ENCODE measurements around the gene TPP2.

TPP2 gene

GRCh38 chr13:102597029-102597961 is 509 bp downstream of the TPP2 start:
- no peak for DNase-seq

DNA sequence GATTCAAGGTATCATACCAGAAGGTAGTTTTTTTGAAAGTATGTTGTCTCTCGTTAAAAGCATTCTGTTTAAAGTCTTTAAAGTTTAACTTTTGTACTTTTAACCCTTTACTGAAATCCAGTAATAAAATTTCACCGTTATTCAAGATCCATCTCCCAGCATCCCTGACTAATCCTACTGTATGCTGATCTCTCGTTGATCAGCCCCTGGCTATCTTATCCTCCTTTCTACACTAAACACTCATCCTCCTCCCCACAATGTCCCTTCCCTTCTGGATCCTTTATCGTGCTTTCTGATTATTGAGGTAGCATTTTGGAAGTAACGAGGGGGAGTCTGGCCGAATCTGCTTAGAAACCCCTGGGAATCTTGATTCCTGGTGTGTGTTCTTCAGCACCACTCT is 1.3 kb downstream of the TPP2 start:
- no peak for DNase-seq

- no peak for DNase-seq
Observed at GRCh38 chr13:102599426-102600012, 2.7 kb downstream of the TPP2 start.

DNA sequence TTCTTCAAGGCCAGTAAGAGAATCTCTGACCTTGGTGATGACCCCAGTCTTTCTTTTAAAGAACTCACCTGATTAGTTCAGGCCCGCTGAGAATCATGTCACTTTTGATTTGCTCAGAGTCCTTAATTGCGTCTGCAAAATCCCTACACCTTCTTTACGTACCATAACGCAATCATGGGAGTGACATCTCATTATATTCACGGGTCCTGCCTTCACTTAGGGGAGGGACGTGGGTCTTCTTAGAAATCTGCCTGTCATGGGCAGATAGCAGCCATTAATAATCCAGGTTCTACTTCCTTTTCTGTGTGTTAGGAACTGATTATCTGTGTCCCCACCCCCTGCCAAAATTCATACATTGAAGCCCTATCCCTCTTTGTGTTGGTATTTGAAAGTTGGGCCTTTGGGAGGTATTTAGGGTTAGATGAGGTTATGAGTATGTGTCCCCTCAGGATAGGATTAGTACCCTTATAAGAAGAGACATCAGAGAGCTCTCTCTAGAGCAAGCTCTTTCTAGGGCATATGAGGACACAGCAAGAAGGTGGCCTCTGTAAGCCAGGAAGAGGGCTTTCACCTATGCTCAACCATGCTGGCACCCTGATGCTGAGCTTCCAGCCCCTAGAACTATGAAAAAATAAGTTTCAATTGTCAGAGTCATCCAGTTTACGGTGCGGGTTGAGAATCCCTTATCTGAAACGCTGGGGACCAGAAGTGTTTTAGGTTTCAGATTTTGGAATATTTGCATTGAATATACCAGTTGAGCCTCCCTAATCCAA is 9.9 kb downstream of the TPP2 start:
- DNase-seq, result no peak

DNA sequence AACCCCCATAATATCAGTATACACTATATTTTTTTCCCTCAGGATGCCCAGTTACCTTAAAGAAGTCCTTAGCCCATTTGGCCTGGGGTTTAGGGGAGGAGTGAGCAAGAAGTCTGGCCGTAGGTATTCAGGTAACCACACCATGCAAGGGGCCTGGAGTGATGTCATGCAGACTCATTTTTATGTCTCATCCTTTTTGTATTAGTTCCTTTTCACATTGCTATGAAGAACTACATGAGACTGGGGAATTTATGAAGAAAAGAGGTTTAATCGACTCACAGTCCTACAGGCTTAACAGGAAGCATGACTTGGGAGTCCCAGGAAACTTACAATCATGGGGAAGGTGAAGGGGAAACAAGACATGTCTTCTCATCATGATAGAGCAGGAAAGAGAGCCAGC is 12.2 kb downstream of the TPP2 start:
- DNase-seq, result no peak

GRCh38 chr13:102609696-102610095 is 12.9 kb downstream of the TPP2 start:
- no peak for DNase-seq

- no peak for DNase-seq
Observed at GRCh38 chr13:102610296-102610895, 13.6 kb downstream of the TPP2 start.

GRCh38 chr13:102617697-102618350 is 21.0 kb downstream of the TPP2 start:
- no peak for DNase-seq

DNA sequence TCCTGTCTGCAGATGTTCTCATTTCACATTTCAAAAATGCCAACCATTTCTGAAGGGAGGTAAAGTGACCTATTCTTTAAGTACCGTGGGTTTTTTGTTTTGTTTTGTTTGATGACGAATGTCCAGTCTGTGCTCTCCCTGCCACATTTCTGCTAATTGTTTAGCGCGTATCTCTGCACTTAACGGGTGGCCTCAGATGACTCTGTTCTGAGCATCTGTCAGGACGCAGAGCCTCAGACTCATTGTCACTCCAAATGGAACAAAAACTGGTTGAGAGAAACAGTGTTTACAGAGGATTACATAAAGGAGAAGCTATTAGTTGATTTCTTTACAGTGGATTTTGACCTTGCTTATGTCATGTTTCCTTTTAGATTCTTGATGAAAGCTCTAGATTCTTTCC is 23.7 kb downstream of the TPP2 start:
- DNase-seq, result no peak

- no peak for DNase-seq
Observed at GRCh38 chr13:102626928-102627327, 30.1 kb downstream of the TPP2 start.

GRCh38 chr13:102628559-102628958 is 31.8 kb downstream of the TPP2 start:
- DNase-seq, result no peak

DNA sequence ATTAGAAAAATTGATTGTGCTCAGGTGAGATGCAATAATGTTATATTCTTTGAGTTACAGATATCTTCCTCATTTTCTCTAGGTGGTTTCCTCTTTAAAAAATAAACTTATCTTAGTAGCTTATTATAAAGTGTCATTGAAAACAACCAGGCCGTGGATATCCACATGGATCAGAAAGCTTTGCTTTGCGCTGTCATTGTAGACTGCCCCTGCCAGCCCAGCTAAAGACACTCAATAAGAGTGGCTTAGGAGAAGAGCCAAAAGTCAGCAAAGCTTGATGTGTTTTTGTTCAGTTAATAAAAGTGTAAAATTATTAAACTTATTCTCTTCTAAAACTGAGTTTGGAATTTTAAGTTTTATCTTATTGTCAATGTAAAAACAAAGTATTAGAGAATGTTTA is 34.4 kb downstream of the TPP2 start:
- no peak for DNase-seq

DNA sequence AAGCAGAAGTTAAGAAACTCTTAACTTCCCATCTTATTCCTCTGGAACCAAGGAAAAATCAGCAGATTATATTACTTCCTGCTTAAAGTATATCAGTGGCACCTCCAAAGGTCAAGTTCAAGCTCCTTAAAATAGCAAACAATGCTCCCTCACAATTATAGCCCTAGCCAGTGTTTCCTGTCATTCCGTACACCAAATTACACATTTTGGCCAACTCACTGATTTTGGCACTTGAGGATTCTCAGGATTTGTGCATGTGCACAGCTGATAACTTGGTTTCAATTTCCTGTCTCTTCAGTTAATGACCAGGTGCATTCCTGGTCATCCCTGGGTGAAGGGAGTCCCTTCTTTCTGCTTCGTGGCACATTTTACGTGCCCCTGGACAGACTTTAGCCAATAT is 42.0 kb downstream of the TPP2 start:
- DNase-seq, result no peak

- no peak for DNase-seq
Observed at GRCh38 chr13:102642029-102642428, 45.2 kb downstream of the TPP2 start.

DNA sequence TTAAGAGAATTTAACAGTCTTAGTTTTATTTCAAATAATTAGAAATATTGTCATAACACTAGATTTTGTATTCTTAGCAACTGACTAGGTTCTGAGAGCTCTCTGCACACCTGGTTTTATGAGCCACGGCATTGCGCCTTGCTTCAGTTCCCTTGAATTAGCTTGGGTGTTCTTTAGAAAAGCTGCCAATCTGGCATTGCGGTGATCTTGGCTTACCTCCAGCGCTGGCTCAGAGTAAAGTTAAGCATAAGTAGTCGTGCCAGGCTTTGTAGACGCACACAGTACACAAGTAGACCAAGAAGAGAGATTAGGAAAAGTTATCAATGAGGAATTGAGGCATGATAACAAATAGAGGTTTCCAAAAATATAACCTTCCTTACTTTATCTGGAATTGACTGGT is 45.7 kb downstream of the TPP2 start:
- DNase-seq, result no peak

DNA sequence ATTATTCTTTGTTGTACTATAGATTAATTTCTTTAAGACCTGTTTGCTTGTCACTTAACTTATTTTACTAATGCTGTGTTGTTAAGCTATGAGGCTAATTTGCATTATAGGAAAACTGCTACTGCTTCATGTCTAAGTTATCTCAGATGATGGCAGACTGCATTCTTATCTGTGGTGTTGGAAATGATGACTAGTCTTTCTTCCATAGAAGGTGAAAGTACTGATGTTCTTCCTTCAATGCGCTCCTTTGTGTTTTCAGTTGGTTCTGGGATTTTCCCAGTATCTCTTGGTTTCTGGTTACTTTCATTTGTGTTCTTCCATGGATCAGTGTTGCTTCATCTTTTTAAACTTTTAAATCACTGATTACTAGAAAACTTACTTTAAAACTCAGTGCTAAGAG is 46.9 kb downstream of the TPP2 start:
- no peak for DNase-seq

DNA sequence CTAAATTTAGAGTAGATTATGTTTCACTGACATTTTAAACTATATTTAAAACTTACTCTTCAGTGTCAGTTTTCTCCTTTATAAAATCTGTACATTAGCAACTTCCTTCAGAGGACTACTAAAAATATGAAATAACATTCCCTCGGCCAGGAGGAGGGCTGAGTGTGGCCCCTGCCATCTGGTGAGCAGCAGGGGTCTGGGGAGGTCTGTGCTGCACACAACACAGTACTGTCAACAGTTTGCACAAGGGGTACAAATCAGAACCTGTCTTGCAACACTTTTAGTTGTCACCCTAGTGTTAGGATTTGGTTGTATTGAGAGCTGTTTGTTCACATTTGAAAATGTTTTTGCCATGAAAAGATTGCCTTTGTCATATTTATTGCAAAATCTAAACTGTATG is 48.9 kb downstream of the TPP2 start:
- no peak for DNase-seq

- no peak for DNase-seq
Observed at GRCh38 chr13:102648046-102648445, 51.3 kb downstream of the TPP2 start.

- DNase-seq, result no peak
Observed at GRCh38 chr13:102650444-102650843, 53.7 kb downstream of the TPP2 start.

- no peak for DNase-seq
Observed at GRCh38 chr13:102651392-102651791, 54.6 kb downstream of the TPP2 start.

DNA sequence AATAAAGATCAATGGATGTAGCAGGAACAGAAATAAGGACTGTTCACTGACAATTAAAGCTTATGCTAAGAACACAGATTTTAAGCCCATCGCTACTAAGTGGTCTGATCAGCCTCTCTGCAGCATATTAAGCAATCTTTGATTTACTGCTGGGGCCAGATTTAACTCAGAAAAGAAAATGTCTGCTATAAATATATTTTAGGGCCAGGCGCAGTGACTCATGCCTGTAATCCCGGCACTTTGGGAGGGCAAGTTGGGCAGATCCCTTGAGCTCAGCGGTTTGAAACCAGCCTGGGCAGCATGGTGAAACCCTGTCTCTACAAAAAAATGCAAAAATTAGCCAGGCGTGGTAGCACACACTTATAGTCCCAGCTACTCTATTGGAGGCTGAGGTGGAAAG is 55.1 kb downstream of the TPP2 start:
- DNase-seq, result no peak

DNA sequence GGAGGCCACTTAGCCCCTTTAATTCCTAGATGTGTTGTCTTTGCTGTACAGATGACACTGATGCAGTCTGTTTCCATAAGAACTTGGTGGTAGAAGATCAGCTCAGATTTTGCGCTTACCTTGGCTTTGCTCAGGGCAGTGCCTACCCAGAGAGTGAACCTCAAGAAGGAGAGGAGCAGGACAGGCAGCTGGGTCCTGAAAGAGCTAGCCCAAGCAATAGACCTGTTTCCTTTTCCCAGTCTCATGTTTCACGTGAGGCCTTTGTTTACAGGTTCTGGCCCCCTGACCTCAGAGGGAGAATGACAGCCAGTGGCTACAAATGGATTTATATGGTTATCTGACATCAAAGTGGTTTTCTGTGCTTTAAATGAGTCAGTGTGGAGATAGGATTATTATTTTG is 58.0 kb downstream of the TPP2 start:
- no peak for DNase-seq

DNA sequence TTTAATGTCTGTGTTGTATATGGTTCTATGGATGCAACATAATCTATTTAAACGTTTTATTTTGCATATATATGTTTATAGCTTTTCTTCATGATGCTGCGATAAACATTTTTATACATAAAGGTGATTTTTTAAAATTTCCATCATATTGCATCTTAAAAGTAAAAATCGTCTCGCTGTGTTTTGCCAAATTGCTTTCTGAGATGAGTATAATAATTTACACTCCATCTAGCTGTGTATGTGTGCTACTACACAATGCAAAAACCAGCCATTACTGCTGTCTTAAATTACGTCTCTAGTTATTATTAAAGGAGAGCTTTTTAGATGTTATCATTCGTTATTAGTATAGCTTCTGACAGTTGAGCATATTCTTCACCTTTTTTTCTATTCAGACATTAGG is 60.8 kb downstream of the TPP2 start:
- DNase-seq, result no peak

All from NCI-H524 treated with DMSO at 0.1 percent for 48 hours (cell line).